ENCODE results near the gene ALDH9A1.

DNA sequence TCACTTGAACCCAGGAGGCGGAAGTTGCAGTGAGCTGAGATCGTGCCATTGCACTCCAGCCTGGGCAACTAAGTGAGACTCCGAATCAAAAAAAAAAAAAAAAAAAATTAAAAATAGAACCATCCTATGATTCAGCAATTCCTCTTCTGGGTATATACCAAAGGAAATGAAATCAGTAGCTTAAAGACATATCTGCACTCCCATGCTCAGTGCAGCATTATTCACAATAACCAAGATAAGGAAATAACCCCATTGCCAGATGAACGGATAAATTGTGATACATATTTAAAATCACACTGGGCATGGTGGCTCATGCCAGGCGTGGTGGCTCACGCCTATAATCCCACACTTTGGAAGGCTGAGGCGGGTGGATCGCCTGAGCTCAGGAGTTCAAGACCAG, 23.8 kb downstream of the ALDH9A1 start:
- TF ChIP-seq TAF1 (IDR thresholded peaks at IDR 0.05; ENCODE audit: low read depth) (no peak), RAD21 (IDR thresholded peaks at IDR 0.05; ENCODE audit: low read depth) (no peak), EP300 (IDR thresholded peaks at IDR 0.05; ENCODE audit: borderline replicate concordance) (no peak), CREB1 (IDR thresholded peaks at IDR 0.05; ENCODE audit: low read depth) (no peak), CEBPB (IDR thresholded peaks at IDR 0.05) (no peak), YY1 (IDR thresholded peaks at IDR 0.05; ENCODE audit: low read depth) (no peak), TEAD4 (IDR thresholded peaks at IDR 0.05) (no peak), EGR1 (IDR thresholded peaks at IDR 0.05) (no peak), ZBTB7A (IDR thresholded peaks at IDR 0.05; ENCODE audit: low read depth) (no peak), NFIC (IDR thresholded peaks at IDR 0.05) (no peak), FOXM1 (IDR thresholded peaks at IDR 0.05; ENCODE audit: borderline replicate concordance, low read depth) (no peak)
- TF ChIP-seq, protein P1, sequence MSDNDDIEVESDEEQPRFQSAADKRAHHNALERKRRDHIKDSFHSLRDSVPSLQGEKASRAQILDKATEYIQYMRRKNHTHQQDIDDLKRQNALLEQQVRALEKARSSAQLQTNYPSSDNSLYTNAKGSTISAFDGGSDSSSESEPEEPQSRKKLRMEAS (IDR thresholded peaks at IDR 0.05): no peak
- TF ChIP-seq, protein P2, sequence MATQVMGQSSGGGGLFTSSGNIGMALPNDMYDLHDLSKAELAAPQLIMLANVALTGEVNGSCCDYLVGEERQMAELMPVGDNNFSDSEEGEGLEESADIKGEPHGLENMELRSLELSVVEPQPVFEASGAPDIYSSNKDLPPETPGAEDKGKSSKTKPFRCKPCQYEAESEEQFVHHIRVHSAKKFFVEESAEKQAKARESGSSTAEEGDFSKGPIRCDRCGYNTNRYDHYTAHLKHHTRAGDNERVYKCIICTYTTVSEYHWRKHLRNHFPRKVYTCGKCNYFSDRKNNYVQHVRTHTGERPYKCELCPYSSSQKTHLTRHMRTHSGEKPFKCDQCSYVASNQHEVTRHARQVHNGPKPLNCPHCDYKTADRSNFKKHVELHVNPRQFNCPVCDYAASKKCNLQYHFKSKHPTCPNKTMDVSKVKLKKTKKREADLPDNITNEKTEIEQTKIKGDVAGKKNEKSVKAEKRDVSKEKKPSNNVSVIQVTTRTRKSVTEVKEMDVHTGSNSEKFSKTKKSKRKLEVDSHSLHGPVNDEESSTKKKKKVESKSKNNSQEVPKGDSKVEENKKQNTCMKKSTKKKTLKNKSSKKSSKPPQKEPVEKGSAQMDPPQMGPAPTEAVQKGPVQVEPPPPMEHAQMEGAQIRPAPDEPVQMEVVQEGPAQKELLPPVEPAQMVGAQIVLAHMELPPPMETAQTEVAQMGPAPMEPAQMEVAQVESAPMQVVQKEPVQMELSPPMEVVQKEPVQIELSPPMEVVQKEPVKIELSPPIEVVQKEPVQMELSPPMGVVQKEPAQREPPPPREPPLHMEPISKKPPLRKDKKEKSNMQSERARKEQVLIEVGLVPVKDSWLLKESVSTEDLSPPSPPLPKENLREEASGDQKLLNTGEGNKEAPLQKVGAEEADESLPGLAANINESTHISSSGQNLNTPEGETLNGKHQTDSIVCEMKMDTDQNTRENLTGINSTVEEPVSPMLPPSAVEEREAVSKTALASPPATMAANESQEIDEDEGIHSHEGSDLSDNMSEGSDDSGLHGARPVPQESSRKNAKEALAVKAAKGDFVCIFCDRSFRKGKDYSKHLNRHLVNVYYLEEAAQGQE (IDR thresholded peaks at IDR 0.05; ENCODE audit: low read depth): no peak
- TF ChIP-seq, protein P3, sequence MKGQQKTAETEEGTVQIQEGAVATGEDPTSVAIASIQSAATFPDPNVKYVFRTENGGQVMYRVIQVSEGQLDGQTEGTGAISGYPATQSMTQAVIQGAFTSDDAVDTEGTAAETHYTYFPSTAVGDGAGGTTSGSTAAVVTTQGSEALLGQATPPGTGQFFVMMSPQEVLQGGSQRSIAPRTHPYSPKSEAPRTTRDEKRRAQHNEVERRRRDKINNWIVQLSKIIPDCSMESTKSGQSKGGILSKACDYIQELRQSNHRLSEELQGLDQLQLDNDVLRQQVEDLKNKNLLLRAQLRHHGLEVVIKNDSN (IDR thresholded peaks at IDR 0.05): no peak

Measured in Ishikawa (cell line).